Endodermal cell (in vitro differentiated cells): ENCODE results near the gene IL3RA. TPM values are rescaled to one million over a fixed set of nuclear protein-coding genes. Genes with fewer than 3 reads are reported as not detected.
A peak's percentile ranks its signal among the peaks of the same experiment; 100 is the strongest.

Experiments
- DNase-seq: peaks from one replicate; pipeline ENCODE4 v3.0.0-alpha.2; 2017
- H3K27ac ChIP-seq: 2 replicates; pipeline ENCODE4 v1.5.1; 2013; ENCODE audit warnings: mild to moderate bottlenecking, low read depth, low read length, moderate library complexity
- H3K27me3 ChIP-seq: 2 replicates; pipeline ENCODE4 v1.6.1; 2013; ENCODE audit warnings: mild to moderate bottlenecking, low read length, moderate library complexity; ENCODE audit not compliant: insufficient read depth, control insufficient read depth, poor library complexity, severe bottlenecking
- H3K36me3 ChIP-seq: 2 replicates; pipeline ENCODE4 v1.7.0; 2013; ENCODE audit warnings: mild to moderate bottlenecking, low read length, moderate library complexity; ENCODE audit not compliant: control insufficient read depth, insufficient read depth
- H3K4me1 ChIP-seq: one replicate; pipeline ENCODE4 v1.7.0; 2013; ENCODE audit warnings: low read length; ENCODE audit not compliant: control insufficient read depth, insufficient read depth
- H3K4me3 ChIP-seq: 2 replicates; pipeline ENCODE4 v1.5.1; 2013; ENCODE audit warnings: mild to moderate bottlenecking, low read length, moderate library complexity
- H3K9ac ChIP-seq: 2 replicates; pipeline ENCODE4 v1.6.1; 2013; ENCODE audit warnings: mild to moderate bottlenecking, low read length, moderate library complexity; ENCODE audit not compliant: poor library complexity, severe bottlenecking; ENCODE audit errors: extremely low read depth
- H3K9me3 ChIP-seq: 2 replicates; pipeline ENCODE4 v1.6.1; 2013; ENCODE audit warnings: mild to moderate bottlenecking, low read length, moderate library complexity; ENCODE audit not compliant: control insufficient read depth
- H3K27ac Mint-ChIP-seq: 2 replicates; pipeline ENCODE4 v1.8.0; 2020; ENCODE audit warnings: mixed read lengths
- H3K27me3 Mint-ChIP-seq: 2 replicates; pipeline ENCODE4 v1.8.0; 2021; ENCODE audit warnings: mild to moderate bottlenecking, mixed read lengths; ENCODE audit not compliant: insufficient read depth
- H3K36me3 Mint-ChIP-seq: 2 replicates; pipeline ENCODE4 v1.8.0; 2020; ENCODE audit warnings: low read depth, mixed read lengths
- H3K4me1 Mint-ChIP-seq: 2 replicates; pipeline ENCODE4 v1.8.0; 2020; ENCODE audit warnings: mixed read lengths
- H3K4me3 Mint-ChIP-seq: 2 replicates; pipeline ENCODE4 v1.8.0; 2020; ENCODE audit warnings: mild to moderate bottlenecking, moderate library complexity, mixed read lengths
- H3K9me3 Mint-ChIP-seq: 2 replicates; pipeline ENCODE4 v1.8.0; 2020; ENCODE audit warnings: mild to moderate bottlenecking, mixed read lengths
- CTCF ChIP-seq: fragments of 200-600 bp; sonication (generic); conservative IDR thresholded peaks from 2 replicates; pipeline ENCODE4 v1.5.0; 2021; ENCODE audit warnings: antibody characterized with exemption, mild to moderate bottlenecking
- WGBS, 2 experiments: methylation state at CpG; one replicate each; pipeline versions ENCODE4 v1.1.5 to v1.1.7; 2013; ENCODE audit warnings: missing lambda C conversion rate in 2 of 2, mixed read lengths in 1 of 2; ENCODE audit not compliant: insufficient coverage in 1 of 2, insufficient read length in 1 of 2; 5-methylcytosine and 5-hydroxymethylcytosine counted together
- total RNA-seq, 2 donors: library from RNA; stranded (reverse); fragmentation: NEBNext Ultra II Directional in 1 of 2; extraction: Animal tissue kit (Norgen Biotek cat#: 25700) in 1 of 2; gene quantifications; 2 replicates in 1 of 2; 3 replicates in 1 of 2; pipeline ENCODE4 v1.2.1, GENCODE V29; 2021

Gene IL3RA
- total RNA-seq, 2 donors from 2014 or later: not detected

DNA sequence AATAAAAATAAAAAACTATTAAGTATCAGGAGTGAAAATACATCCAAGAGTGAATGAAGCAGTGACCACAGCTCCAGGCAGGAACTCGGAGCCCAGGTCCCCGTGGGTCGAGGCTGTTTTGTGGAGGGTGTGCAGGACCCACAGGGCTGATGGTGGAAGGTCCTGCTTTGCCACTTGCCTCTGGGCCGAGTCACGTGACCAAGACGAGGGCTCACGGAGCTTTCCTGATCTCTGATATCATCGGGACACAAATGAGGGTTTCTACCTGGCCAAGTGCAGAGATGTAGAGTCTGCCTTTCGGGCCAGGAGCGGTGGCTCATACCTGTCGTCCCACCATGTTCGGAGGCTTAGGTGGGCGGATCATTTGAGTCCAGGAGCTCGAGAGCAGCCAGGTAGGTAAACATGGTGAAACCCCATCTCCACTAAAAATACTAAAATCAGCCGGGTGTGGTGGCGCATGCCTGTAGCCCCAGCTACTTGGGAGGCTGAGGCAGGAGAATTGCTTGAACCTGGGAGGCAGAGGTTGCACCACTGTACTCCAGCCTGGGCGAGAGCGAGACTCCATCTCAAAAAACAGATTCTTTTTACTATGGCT is 48.2 kb downstream of the IL3RA start:
- no peak for TF ChIP-seq CTCF
- Histone ChIP-seq H3K4me3 (no peak overlapping the region), H3K36me3 (peaks cover 59% of the 10 kb centered on the region), H3K9ac (no peak overlapping the region), H3K9me3 (no peaks in the 10 kb centered on the region), H3K4me1 (peaks cover 3% of the 10 kb centered on the region), H3K27me3 (no peaks in the 10 kb centered on the region), H3K27ac (no peak overlapping the region)
- Mint-ChIP-seq H3K36me3 (peaks cover 65% of the 10 kb centered on the region), H3K27me3 (no peaks in the 10 kb centered on the region), H3K27ac (no peak overlapping the region), H3K9me3 (no peaks in the 10 kb centered on the region), H3K4me3 (no peak overlapping the region), H3K4me1 (no peaks in the 10 kb centered on the region)
- WGBS, 2 experiments: 94 to 96% methylated on average over 14 to 18 of the region's 18 CpGs
- DNase-seq: peak; percentile 63

DNA sequence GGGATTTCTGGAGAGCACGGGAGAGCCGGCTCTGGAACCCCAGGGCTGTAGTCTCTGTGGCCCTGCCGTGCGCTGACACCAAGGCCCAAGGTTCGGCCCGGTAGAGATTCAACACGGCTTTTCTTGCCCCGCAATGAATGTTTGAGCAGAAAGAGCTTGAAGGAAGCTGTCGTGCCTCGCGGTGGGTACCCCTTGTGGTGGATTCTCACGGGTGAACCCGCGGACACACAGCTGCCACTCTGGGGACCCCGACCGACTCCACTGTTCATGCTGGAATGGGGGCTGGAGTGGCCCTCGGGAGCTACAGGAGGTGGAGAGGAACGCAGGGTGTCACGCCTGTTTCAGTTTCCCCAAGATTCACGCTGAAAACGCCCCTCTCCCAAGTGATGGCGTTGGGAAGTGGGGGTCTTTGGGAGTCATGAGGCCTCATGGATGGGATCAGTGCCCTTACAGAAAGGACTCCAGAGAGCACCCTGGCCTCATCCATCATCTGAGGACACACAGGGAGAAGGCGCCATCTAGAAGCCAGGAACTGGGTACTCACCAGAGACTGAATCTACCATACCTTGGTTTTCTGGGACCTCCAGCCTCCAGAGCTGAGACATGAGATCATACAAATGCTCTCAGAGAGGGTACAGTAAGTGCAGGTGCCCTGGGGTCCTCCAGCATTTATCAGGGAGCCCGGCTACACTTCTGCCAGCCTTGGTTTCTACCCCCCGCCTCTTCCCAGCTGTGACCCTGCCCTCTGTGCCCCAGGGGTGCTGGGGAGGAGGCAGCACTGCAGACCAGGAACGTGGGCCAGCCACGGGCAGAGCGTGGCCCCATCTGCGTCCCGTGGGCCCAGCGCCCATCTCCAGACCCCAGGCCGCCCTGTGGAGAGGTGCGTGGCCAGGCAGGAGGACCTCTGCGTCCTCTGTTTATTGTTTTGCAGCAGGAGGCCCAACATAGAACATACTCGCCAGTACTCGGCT is 49.0 kb downstream of the IL3RA start:
- Mint-ChIP-seq H3K4me3 (no peak overlapping the region), H3K27ac (no peak overlapping the region), H3K27me3 (no peaks in the 10 kb centered on the region), H3K36me3 (peaks cover 72% of the 10 kb centered on the region), H3K9me3 (no peaks in the 10 kb centered on the region), H3K4me1 (no peaks in the 10 kb centered on the region)
- 94 to 96% methylated on average over 25 to 36 of the region's 36 CpGs for WGBS, 2 experiments
- H3K27me3 ChIP-seq: no peaks in the 10 kb centered on the region
- no peak for TF ChIP-seq CTCF
- no peaks in the 10 kb centered on the region for H3K9me3 ChIP-seq
- H3K4me3 ChIP-seq: no peak overlapping the region
- H3K36me3 ChIP-seq: peaks cover 67% of the 10 kb centered on the region
- H3K4me1 ChIP-seq: peaks cover 3% of the 10 kb centered on the region
- H3K9ac ChIP-seq: no peak overlapping the region
- no peak overlapping the region for H3K27ac ChIP-seq
- peak; percentile 63 for DNase-seq

GRCh38 chrX:1386338-1387127 is 49.9 kb downstream of the IL3RA start:
- H3K9me3 ChIP-seq: no peaks in the 10 kb centered on the region
- H3K27me3 ChIP-seq: no peaks in the 10 kb centered on the region
- Mint-ChIP-seq H3K36me3 (peaks cover 81% of the 10 kb centered on the region), H3K4me3 (no peak overlapping the region), H3K27ac (peak overlapping the region; percentile 20), H3K9me3 (no peaks in the 10 kb centered on the region), H3K27me3 (no peaks in the 10 kb centered on the region), H3K4me1 (no peaks in the 10 kb centered on the region)
- DNase-seq: peak; percentile 36
- peaks cover 3% of the 10 kb centered on the region for H3K4me1 ChIP-seq
- 95 to 96% methylated on average over 25 to 41 of the region's 41 CpGs for WGBS, 2 experiments
- H3K27ac ChIP-seq: no peak overlapping the region
- H3K36me3 ChIP-seq: peaks cover 71% of the 10 kb centered on the region
- no peak for TF ChIP-seq CTCF
- no peak overlapping the region for H3K9ac ChIP-seq
- no peak overlapping the region for H3K4me3 ChIP-seq
